Measurements from ENCODE around the gene RAD1. TPM values are rescaled to one million over a fixed set of nuclear protein-coding genes. Genes with fewer than 3 reads are reported as not detected.

Gene RAD1
- total and polyA plus RNA-seq, 2 of the 8 experiments (the other 6 are each of a cell fraction or from before 2014, with no cell fraction given) = 15.1 to 37.3 TPM

DNA sequence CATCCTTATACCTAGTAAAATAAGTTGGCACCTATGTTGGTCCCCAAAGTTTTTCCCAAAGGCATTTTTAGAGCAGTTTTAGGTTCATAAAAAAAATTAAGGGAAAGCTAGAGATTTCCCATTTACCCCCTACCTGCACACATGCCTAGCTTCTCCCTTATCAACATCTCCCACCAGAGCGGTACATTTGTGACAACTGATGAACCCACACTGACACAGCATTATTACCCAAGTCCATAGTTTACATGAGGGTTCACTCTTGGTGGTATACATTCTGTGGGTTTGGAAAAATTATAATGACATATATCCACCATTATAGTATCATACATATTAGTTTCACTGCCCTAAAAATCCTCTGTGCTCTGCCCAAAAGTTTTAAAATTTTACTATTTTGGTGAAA, 12.0 kb downstream of the RAD1 start (continued):
- TF ChIP-seq GABPA (IDR thresholded peaks at IDR 0.05; ENCODE audit: borderline replicate concordance, insufficient read depth, low read length) = no peak
- TF ChIP-seq, protein P1, sequence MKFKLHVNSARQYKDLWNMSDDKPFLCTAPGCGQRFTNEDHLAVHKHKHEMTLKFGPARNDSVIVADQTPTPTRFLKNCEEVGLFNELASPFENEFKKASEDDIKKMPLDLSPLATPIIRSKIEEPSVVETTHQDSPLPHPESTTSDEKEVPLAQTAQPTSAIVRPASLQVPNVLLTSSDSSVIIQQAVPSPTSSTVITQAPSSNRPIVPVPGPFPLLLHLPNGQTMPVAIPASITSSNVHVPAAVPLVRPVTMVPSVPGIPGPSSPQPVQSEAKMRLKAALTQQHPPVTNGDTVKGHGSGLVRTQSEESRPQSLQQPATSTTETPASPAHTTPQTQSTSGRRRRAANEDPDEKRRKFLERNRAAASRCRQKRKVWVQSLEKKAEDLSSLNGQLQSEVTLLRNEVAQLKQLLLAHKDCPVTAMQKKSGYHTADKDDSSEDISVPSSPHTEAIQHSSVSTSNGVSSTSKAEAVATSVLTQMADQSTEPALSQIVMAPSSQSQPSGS (IDR thresholded peaks at IDR 0.05; ENCODE audit: low read length) = no peak
- no peak for TF ChIP-seq BACH1 (IDR thresholded peaks at IDR 0.05; ENCODE audit: low read length)

All from H1 (cell line).